ENCODE results near the gene KBTBD4.
"Not testable (repeated sequence)": the region's sequence is repeated elsewhere in the genome, so short reads cannot be mapped to it uniquely, and the experiment has no call there.

The KBTBD4 gene

DNA sequence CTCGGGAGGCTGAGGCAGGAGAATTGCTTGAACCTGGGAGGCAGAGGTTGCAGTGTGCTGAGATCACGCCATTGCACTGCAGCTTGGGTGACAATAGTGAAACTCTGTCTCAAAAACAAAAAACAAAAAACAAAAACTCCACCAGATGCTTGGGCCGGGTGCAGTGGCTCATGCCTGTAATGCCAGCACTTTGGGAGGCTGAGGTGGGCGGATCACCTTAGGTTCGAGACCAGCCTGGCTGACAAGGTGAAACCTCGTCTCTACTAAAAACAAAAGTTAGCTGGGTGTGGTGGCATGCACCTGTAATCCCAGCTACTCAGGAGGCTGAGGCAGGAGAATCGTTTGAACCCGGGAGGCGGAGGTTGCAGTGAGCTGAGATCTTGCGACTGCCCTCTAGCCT, 14.4 kb downstream of the KBTBD4 start:
- in situ Hi-C loops (cut with HindIII; ENCODE audit: low sequenced_read_pairs), result not testable (repeated sequence)

DNA sequence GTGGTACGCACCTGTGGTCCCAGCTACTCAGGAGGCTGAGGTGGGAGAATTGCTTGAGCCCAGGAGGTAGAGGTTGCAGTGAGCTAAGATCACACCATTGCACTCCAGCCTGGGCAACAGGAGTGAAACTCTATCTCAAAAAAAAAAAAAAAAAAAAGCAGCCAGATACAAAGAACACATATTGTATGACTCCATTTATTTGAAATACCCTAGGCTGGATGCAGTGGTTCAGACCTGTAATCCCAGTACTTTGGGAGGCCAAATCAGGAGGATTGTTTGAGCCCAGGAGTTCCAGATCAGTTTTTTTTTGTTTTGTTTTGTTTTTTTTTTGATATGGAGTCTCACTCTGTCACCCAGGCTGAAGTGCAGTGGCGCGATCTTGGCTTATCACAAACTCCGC, 16.4 kb downstream of the KBTBD4 start:
- in situ Hi-C loops (cut with HindIII; ENCODE audit: low sequenced_read_pairs), result not testable (repeated sequence)

DNA sequence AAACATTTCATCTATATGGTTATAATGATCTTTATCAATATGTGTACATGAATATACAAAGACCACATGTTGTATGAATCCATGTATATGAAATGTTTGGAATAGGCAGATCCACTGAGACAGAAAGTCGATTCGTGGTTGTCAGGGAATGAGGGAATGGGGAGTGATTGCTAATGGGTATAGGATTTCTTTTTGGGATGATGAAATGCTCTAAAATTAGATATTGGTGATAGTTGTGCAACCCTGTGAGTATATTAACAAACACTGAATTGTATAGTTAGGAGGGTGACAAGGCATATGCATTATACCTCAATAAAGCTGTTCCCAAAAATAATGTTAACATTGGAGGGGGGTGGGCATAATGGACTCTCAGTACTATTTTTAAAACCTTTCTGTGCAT, 18.3 kb downstream of the KBTBD4 start:
- in situ Hi-C loops (cut with HindIII; ENCODE audit: low sequenced_read_pairs), result no loop called here

DNA sequence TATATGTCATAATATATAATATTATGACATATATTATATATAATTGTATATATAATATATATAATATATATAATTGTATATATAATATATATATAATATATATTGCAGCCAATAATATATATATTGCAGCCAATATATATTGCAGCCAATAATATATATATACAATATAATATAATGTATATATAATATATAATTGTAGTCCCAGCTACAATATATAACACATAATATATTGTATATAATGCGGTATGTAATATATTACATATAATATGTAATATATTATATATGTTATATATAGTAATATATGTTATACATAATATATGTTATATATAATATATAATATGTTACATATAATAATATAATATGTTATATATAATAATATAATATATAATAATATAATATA, 20.1 kb downstream of the KBTBD4 start:
- in situ Hi-C loops (cut with HindIII; ENCODE audit: low sequenced_read_pairs), result loop anchor here (5.0 kb wide), 1 partner anchor 91 kb away; no protein-coding TSS in a partner anchor

DNA sequence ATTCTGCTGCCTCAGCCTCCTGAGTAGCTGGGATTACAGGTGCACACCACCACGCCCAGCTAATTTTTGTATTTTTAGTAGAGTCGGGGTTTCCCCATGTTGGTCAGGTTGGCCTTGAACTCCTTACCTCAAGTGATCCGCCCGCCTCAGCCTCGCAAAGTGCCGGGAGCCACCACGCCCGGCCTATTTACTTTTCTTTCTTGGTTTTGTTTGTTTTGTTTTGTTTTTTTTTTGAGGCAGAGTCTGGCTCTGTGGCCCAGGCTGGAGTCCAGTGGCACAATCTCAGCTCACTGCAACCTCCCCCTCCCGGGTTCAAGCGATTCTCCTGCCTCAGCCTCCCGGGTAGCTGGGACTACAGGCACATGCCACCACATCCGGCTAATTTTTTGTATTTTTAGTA, 21.8 kb downstream of the KBTBD4 start:
- in situ Hi-C loops (cut with HindIII; ENCODE audit: low sequenced_read_pairs), result loop anchor here (5.0 kb wide), 1 partner anchor 90 kb away; no protein-coding TSS in a partner anchor

DNA sequence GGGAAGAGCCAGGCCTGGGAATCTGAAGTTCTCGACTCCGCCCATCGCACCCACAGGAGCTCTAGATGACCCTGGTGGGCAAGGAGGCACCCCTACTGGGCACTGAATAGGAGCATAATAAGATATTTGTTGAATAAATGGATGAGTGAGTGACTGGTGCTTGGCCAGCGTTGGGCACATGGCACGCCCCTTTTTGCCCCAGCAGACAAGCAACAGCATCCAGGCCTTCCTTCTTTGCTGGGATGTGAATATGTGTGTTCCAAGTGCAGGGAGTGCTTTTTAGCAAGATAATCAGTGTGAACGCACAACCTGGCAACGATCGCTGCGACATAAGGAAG, 25.4 kb downstream of the KBTBD4 start:
- in situ Hi-C loops (cut with HindIII; ENCODE audit: low sequenced_read_pairs), result no loop called here

DNA sequence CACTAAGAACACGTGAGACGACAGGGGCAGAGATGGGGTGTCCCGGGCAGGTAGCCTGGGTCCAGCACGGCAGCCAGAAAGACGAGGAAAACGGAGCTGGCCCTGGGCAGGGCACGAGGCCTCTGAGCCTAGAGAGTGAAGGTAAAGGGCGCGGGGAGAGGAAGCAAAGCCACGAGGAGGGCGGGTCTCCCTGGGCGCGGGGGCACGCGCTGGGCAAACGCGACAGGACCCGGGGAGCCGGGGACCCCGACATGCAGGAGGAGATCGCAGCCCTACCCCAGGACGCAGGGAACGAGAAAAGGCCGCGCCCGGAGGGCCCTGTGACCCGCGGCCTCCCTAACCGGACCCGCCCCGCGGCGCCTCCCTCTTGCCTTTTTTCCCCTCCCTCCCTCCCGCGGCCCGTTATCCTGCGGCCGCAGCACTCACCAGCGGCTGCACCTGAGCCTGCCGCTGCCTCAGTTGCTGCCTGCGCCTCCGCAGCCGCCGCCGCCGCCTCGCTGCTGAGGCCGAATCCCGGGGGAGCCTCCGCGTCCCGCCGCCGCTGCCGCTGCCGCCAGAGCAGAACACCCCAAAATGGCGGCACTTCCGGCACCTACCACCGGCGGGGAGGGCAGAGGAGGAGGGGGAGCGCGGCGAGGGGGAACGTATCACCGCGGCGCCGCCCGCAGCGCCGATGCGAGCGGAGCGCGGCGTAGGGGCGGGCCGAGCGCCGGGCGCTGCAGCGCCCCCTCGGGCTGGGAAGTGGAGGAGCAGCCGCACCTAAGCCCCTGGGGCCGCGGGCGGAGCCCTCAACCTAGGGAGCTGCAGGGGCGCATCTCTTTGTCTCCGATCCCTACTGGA, 26.0 kb downstream of the KBTBD4 start, which contains the start of gene CELF1:
TSS of gene CELF1 (minus strand) at position 567 of the 840 bp plus-strand sequence. CDS start 53,609 bp downstream, outside the sequence.
- in situ Hi-C loops (cut with HindIII; ENCODE audit: low sequenced_read_pairs), result no loop called here

DNA sequence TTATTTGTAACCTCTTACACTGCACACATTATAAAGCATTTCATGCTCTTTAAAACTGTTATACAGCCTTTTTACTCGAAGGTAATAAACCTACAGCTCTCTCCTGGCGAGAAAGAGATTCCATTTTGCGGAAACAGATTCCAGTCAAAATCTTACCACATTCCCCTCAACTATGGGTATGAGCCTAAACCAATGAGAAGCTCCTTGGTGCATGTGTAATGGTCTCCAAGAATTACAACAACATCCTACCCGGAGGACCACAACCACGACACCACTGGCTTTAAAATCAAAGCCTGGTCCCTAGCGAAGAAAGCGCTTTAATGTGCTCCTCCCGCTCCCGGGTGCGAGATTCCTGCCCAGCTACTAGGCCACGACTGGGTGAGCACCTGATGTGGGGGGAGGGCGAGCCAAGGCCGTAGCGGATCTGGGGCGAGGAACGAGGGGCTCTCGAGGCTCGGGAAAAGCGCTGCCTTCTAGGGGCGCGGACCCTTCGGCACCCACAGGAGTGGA, 26.7 kb downstream of the KBTBD4 start:
- in situ Hi-C loops (cut with HindIII; ENCODE audit: low sequenced_read_pairs), result no loop called here

DNA sequence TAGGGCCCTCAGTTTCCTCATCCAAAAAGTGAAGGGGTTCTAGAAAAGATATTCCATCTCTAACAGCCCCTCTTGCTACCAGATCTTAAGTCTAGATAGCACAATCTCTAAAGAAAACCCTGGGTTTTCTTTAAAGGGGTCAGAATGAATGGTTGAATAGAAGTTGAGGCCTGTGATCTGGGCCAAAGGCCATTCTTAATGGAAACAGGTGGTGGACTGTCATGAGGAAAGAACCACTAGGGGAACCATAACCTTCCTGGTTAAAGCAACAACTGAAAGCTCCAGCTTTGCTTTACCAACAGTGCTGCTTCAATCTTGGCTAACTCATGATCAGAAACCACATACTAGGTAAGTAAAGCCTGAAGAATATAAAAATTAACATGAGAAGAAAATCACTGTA, 27.7 kb downstream of the KBTBD4 start:
- in situ Hi-C loops (cut with HindIII; ENCODE audit: low sequenced_read_pairs), result no loop called here

DNA sequence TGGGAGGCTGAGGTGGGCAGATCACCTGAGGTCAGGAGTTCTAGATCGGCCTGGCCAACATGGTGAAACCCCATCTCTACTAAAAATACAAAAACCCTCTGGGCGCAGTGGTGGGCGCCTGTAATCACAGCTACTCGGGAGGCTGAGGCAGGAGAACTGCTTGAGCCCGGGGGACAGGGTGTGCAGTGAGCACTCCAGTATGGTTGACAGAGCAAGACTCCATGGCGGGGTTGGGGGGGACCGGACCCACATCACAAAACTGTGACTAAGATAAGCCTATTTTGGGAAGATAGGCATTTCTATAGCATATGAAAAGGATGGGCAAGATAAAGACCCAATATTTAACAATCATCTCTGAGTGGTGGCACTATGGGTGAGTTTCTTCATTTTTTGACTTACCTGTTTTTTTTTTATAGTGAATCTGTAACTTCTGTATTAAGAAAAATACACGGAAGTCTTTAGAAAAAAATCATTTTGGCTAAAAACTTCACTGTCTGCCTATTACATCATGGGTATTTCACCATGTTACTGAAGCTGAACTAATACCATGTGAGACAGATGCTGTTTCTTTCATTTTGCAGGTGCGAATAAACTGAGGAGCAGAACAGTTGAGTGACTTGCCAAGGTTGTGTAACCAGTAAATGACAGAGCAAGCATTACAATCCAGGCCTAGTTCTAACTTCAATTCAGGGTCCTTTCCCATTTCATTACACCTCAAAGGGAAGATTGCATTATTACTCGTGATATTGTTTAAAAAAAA, 28.3 kb downstream of the KBTBD4 start:
- in situ Hi-C loops (cut with HindIII; ENCODE audit: low sequenced_read_pairs), result no loop called here

DNA sequence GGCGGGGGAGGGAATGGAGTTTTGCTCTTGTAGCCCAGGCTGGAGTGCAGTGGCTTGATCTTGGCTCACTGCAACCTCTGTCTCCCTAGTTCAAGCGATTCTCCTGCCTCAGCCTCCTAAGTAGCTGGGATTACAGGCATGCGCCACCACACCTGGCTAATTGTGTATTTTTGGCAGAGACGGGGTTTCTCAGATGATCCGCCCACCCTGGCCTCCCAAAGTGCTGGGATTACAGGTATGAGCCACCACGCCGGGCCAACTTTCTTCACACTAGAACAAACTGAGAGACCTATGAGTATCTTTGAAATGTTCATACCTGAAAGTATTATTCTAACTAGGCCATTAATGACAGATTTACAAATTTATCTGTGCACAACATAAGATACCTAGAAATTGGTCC, 32.5 kb downstream of the KBTBD4 start:
- in situ Hi-C loops (cut with HindIII; ENCODE audit: low sequenced_read_pairs), result not testable (repeated sequence)

DNA sequence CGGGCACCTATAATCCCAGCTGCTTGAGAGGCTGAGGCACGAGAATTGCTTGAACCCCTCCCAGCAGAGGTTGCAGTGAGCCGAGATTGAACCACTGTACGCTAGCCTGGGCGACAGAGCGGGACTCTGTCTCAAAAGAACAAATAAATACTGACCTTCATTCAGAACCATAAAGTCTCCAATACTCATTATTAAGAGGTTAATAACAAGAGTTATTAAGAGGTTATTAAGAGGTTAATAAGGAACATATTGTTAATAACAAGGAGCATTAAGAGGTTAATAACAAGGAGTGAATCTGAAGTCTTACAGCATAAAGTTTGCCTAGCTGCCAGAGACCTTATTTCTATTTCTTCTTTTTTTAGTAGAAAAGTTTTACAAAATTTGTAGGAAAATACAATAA, 33.5 kb downstream of the KBTBD4 start:
- in situ Hi-C loops (cut with HindIII; ENCODE audit: low sequenced_read_pairs), result no loop called here

DNA sequence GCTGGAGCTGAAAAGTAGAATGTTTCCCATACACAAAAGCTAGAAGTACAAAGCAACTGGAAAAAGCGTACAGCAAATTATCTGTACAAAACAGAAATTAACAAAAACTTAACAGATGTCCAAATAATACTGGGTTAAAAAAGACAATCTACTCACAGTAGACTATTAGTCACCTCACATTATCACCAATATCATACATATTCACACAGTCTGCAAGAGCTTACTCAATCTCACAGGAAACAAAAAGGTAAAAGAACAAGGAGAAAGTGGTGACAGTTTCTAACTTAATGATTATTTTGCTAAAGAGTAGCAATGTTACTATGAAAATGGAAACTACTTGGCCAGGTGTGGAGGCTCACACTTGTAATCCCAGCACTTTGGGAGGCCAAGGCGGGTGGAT, 37.7 kb downstream of the KBTBD4 start:
- in situ Hi-C loops (cut with HindIII; ENCODE audit: low sequenced_read_pairs), result loop anchor here (5.0 kb wide), 1 partner anchor 36 kb away; the partner anchor contains the start of genes KBTBD4 and NDUFS3

DNA sequence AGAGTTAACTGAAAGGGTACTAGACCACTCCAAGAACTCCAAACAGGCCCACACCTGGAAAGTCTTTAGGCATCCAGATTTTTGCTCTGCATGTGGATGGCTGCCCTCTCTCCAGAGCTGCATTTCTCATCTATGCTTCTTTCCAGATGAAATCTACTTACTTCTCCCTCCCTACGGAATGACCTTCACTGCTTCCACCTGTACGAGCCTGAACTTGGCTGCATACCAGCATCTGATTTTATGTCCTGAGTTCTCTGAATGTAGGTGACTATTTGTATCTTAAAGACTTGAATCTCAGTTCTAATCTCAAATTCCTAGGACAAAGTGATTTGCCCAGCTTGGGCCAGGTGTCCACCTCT, 39.1 kb downstream of the KBTBD4 start:
- in situ Hi-C loops (cut with HindIII; ENCODE audit: low sequenced_read_pairs), result loop anchor here (5.0 kb wide), 1 partner anchor 38 kb away; the partner anchor contains the start of genes KBTBD4 and NDUFS3

DNA sequence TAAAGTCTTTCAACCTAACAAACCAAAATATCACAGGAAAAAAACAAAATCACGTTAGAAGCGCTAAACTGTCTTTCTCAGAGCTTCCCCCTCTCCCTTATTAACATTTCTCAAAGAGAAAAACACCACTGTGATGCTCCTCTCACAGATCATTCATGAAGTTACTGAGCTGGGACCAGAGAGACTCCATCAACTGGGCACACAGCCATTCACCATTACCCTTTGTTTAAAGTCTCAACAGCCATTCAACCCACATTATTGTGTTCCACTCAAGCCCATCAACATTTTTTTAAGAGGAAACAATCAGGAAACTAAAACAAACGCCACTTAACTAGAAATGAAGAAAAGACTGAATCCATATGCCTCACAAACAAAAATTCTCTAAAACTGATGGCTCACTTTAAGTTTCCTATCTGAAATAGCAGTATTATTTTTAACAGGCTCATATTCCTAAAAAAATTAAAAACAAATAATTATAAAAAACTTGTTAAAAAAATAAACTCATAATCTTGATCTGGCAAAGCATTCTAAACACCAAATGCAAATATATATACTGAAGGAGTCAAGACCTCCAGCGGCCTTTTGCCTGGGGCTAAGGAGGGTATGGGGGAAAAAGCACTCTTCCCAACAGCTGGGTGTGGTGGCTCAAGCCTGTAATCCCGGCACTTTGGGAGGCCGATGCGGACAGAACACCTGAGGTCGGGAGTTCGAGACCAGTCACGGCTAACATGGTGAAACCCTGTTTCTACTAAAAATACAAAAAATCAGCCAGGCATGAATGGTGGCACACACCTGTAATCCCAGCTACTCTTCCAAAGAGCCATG, 39.8 kb downstream of the KBTBD4 start:
- in situ Hi-C loops (cut with HindIII; ENCODE audit: low sequenced_read_pairs), result no loop called here

DNA sequence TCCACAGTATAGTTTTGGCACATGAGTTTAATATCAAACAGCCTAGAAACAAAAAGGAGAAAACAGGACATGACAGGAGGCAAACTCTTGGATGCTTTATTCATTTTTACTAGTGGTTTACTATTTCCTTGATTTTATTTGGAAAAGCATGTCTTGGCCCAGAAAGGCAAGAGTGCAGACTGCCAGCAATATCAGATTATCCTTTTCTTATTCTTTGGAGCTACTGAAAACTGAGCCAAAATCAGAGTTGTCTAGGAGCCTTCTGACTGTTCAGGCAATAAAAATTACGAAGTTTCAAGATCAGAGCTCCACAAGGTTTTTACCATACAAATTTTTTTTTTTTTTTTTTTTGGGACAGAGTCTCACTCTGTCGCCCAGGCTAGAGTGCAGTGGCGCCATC, 41.9 kb downstream of the KBTBD4 start:
- in situ Hi-C loops (cut with HindIII; ENCODE audit: low sequenced_read_pairs), result no loop called here

DNA sequence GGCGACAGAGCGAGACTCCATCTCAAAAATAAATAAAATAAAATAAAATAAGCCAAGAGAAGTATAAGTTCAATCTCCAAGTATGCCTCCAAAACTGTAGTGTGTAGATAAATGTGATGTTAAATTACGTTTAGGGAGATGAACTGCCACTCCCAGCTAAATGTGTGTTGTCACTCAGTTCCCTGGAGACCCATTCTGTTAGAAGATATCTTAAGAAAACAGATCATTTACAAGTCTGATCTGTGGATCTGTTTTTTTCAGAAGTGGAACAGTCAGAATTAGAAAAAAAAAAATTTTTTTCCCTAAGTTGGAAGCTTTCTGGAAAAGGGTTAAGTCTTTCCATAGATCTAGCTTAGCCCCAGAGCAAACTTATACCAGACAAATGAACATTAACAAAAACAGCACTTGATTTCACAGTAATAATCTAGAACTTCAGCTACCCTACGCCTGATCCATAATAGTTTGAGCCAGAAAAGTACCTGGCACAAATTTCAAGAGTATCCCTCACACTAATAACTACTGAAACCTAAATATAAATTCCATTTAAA, 44.0 kb downstream of the KBTBD4 start:
- in situ Hi-C loops (cut with HindIII; ENCODE audit: low sequenced_read_pairs), result no loop called here

DNA sequence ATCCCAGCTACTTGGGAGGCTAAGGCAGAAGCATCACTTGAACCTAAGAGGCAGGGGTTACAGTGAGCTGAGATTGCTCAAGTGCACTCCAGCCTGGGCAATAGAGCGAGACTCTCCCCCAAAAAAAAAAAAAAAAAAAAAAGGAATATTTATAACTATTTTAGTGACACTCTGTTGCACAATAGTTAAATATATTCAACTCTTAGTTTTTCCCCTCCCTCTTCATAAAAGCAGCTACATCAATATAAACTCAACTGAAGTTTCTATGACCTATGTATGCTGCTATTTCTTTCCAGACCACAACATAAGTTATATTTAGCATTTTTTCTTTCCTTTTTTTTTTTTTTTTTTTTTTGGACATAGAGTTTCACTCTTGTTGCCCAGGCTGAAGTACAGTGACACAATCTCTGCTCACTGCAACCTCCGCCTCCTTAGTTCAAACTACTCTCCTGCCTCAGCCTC, 45.0 kb downstream of the KBTBD4 start:
- in situ Hi-C loops (cut with HindIII; ENCODE audit: low sequenced_read_pairs), result no loop called here

DNA sequence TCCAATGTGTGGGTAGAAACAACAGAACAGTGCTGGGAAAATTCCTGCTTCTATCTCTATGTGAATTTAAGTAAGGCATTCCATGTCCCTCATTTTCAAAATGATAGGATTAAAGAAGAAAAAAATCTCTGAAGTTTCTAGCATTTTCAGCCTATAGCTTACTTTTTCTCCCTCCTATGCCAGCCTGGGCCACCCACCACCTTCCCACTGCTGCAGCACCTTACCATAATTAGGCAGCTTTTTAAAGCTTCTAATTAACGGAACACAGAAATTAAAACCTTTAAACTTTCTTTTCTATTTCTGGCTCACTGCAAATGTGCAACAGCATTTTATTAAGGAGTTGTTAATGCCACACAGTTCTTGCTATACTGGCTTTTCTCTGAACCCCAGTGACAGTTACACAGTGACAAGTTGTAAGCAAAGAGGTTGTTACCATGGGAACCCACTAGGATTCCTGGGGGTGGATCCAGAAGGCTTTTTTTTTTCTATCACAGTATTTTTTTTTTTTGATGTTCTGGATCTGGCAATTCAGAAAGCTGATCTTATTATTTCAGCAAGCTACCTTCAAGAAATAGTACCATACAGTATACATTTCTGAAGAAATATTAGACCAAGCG, 46.1 kb downstream of the KBTBD4 start:
- in situ Hi-C loops (cut with HindIII; ENCODE audit: low sequenced_read_pairs), result no loop called here

DNA sequence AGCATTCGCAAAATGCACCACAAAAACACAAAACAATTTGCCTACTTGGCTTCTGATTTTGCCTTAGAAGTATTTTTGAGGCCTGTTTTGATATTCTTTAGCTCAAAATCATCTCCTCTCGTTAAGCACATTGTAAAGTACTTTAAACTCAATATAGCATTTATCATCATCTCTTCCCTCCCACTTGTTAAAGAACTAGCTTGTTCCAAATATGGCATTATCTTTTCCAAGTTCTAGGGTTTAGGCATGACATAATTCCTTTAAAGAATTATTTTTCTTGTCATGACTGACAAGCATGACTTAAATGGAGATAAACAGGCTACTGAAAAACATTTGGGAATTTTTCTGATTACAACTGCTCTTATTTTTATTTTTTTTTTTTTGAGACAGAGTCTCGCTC, 47.1 kb downstream of the KBTBD4 start:
- in situ Hi-C loops (cut with HindIII; ENCODE audit: low sequenced_read_pairs), result no loop called here

Data from endothelial cell of hepatic sinusoid (primary cell).